Psoas muscle (tissue), 8 donors: ENCODE measurements around the gene TRIP4. TPM values are rescaled to one million over a fixed set of nuclear protein-coding genes. Genes with fewer than 3 reads are reported as not detected.

Source experiments
- ATAC-seq, 4 donors: fragments of 200-7000 bp; cut with Tn5 transposase; one replicate each; pipeline ENCODE4 v1.9.1; 2020; ENCODE audit warnings: moderate library complexity in 3 of 4, mild to moderate bottlenecking in 2 of 4
- DNase-seq, 2 donors: peaks; one replicate each; pipeline ENCODE4 v3.0.0-alpha.2; 2020
- H3K27ac ChIP-seq: fragments of 200-600 bp; one replicate; pipeline ENCODE4 v1.8.0; 2022
- H3K27me3 ChIP-seq, 3 donors: fragments of 200-600 bp in 1 of 3; one replicate each; pipeline versions ENCODE4 v1.6.1 to v1.8.0; 2013 to 2022; ENCODE audit warnings: low read length in 2 of 3, mild to moderate bottlenecking in 2 of 3, moderate library complexity in 1 of 3; ENCODE audit not compliant: insufficient read depth in 3 of 3
- H3K36me3 ChIP-seq, 2 donors: fragments of 200-600 bp in 1 of 2; one replicate each; pipeline versions ENCODE4 v1.6.1 to v1.8.0; 2013 to 2022; ENCODE audit warnings: low read depth in 1 of 2, mild to moderate bottlenecking in 1 of 2, moderate library complexity in 1 of 2; ENCODE audit not compliant: insufficient read depth in 1 of 2
- H3K4me1 ChIP-seq: fragments of 200-600 bp; one replicate; pipeline ENCODE4 v1.8.0; 2022
- H3K4me3 ChIP-seq: fragments of 200-600 bp; one replicate; pipeline ENCODE4 v1.8.0; 2022; ENCODE audit warnings: mild to moderate bottlenecking
- H3K9me3 ChIP-seq: fragments of 200-600 bp; one replicate; pipeline ENCODE4 v1.8.0; 2022
- CTCF ChIP-seq: fragments of 200-600 bp; IDR thresholded peaks from one replicate; pipeline ENCODE4 v1.8.0; 2022; ENCODE audit warnings: antibody characterized with exemption
- WGBS, 3 donors: extraction: QIAGEN DNeasy Blood & Tissue Kit; methylation state at CpG; one replicate each; pipeline versions ENCODE4 v1.1.6 to v1.1.7; 2013; 5-methylcytosine and 5-hydroxymethylcytosine counted together
- intact Hi-C, 2 donors: fragments of 100-400 bp; cut with DNase I; formaldehyde crosslinking; loops; one replicate each; pipeline versions ENCODE4 v1.11.0 to v1.14.2; 2022
- polyA plus RNA-seq, 3 donors: library from polyadenylated mRNA; stranded (reverse); fragments of 200-250 nt; gene quantifications; one replicate each; pipeline ENCODE4 v1.2.3, GENCODE V29; 2013
- total RNA-seq, 4 donors: library from RNA; stranded (reverse); fragmentation: NEBNext Ultra II Directional in 2 of 4; extraction: Animal tissue kit (Norgen Biotek cat#: 25700) in 2 of 4; gene quantifications; one replicate each; pipeline versions ENCODE4 v1.2.1 to v1.2.4, GENCODE V29; 2021 to 2023
- donor health status: healthy with polysubstance abuse.
- donor health status: DM: no; HTN: no; CAD: no; lungs with moderate emphysema.
- donor health status: Bipolar disorder and iron deficiency.
- donor health status: healthy.
- donor health status: DM: yes; HTN: yes; CAD: no.
- donor health status: DM: no; HTN: no; CAD: no.
- donor health status: DM: no; HTN: no; CAD: no.
- donor health status: DM: yes; HTN: yes; CAD: no.

The TRIP4 gene
- total and polyA plus RNA-seq, 7 donors: 6.3 to 16.6 (median 10.4) TPM

GRCh38 chr15:64429448-64429847 lies 41.8 kb downstream of the TRIP4 start:
- Histone ChIP-seq H3K4me1 (no peaks in the 10 kb centered on the region), H3K4me3 (no peak overlapping the region), H3K36me3 (peaks cover 3 to 58% of the 10 kb centered on the region in 2 donors), H3K27ac (no peak overlapping the region), H3K9me3 (no peaks in the 10 kb centered on the region), H3K27me3 (no peaks in the 10 kb centered on the region)
- ATAC-seq: no peak
- no peak for DNase-seq
- no peak for TF ChIP-seq CTCF
- intact Hi-C loops: loop anchor here in 1 of 2 donors (5.0 kb wide), 1 partner anchor 253 kb away; no protein-coding TSS in a partner anchor

- DNase-seq (no peak), ATAC-seq (peak in 1 of 4 donors; percentile 21)
- TF ChIP-seq CTCF: no peak
- intact Hi-C loops: loop anchor here in 1 of 2 donors (5.0 kb wide), 1 partner anchor 252 kb away; no protein-coding TSS in a partner anchor
- no peaks in the 10 kb centered on the region for H3K4me1 ChIP-seq
- peaks cover 3 to 51% of the 10 kb centered on the region in 2 donors for H3K36me3 ChIP-seq
- H3K9me3 ChIP-seq: no peaks in the 10 kb centered on the region
- no peak overlapping the region for H3K27ac ChIP-seq
- WGBS, 3 donors: 29 to 41% (median 30%) methylated on average over 3 of the region's 3 CpGs
- H3K27me3 ChIP-seq: no peaks in the 10 kb centered on the region
- H3K4me3 ChIP-seq: no peak overlapping the region
These were observed 42.5 kb downstream of the TRIP4 start for GRCh38 chr15:64430000-64430735.

- WGBS, 3 donors: 98 to 100% (median 100%) methylated on average over 1 of the region's 1 CpG
- intact Hi-C loops: no loop called here
These were observed 50.3 kb downstream of the TRIP4 start for GRCh38 chr15:64437982-64438381.

GRCh38 chr15:64438653-64439447 lies 51.2 kb downstream of the TRIP4 start:
- no peak for TF ChIP-seq CTCF

More at GRCh38 chr15:64437982-64438381, 50.3 kb downstream of the TRIP4 start:
- ATAC-seq: no peak
- TF ChIP-seq CTCF: no peak
- no peaks in the 10 kb centered on the region for H3K9me3 ChIP-seq
- no peak for DNase-seq
- H3K4me3 ChIP-seq: no peak overlapping the region
- H3K36me3 ChIP-seq: peaks cover 0 to 14% of the 10 kb centered on the region in 2 donors
- no peaks in the 10 kb centered on the region for H3K4me1 ChIP-seq
- H3K27ac ChIP-seq: no peak overlapping the region
- no peaks in the 10 kb centered on the region for H3K27me3 ChIP-seq

More at GRCh38 chr15:64438653-64439447, 51.2 kb downstream of the TRIP4 start:
- Histone ChIP-seq H3K27me3 (no peaks in the 10 kb centered on the region), H3K4me1 (no peaks in the 10 kb centered on the region), H3K9me3 (no peaks in the 10 kb centered on the region), H3K36me3 (peaks cover 0 to 6% of the 10 kb centered on the region in 2 donors), H3K4me3 (no peak overlapping the region), H3K27ac (no peak overlapping the region)
- ATAC-seq: no peak
- intact Hi-C loops: no loop called here
- 86 to 89% (median 87%) methylated on average over 6 of the region's 6 CpGs for WGBS, 3 donors
- no peak for DNase-seq
